Measurements from ENCODE around the gene DCDC2C. TPM values are rescaled to one million over a fixed set of nuclear protein-coding genes. Genes with fewer than 3 reads are reported as not detected.

Gene DCDC2C
- total and polyA plus RNA-seq, 2 donors from 2014 or later, result not detected

GRCh38 chr2:3870222-3870621, 166.8 kb downstream of the DCDC2C start:
- TF ChIP-seq CTCF (IDR thresholded peaks at IDR 0.05; ENCODE audit: borderline replicate concordance, extremely low read depth, insufficient read depth), result no peak
- H3K36me3 ChIP-seq (ENCODE audit: control insufficient read depth in 2 of 3, insufficient read depth in 3 of 3, low read length in 3 of 3), result no peaks in the 10 kb centered on the region
- H3K4me3 ChIP-seq (ENCODE audit: low read length in 3 of 3), result no peak overlapping the region
- H3K9ac ChIP-seq (ENCODE audit: low read length in 3 of 3), result no peak overlapping the region
- no peaks in the 10 kb centered on the region for H3K4me1 ChIP-seq (ENCODE audit: control insufficient read depth in 2 of 3, insufficient read depth in 2 of 3, low read depth in 1 of 3, low read length in 3 of 3)
- no peak for FAIRE-seq
- no peak overlapping the region for H3K27ac ChIP-seq (ENCODE audit: low read depth in 2 of 2, low read length in 2 of 2)
- no peak for DNase-seq
- no peaks in the 10 kb centered on the region for H3K9me3 ChIP-seq (ENCODE audit: control insufficient read depth in 2 of 3, insufficient read depth in 1 of 3, low read length in 3 of 3)
- no peaks in the 10 kb centered on the region for H3K27me3 ChIP-seq (ENCODE audit: control insufficient read depth, insufficient read depth, low read length)
- intact Hi-C loops (cut with DNase I), result no loop called here

GRCh38 chr2:3871002-3871401, 167.6 kb downstream of the DCDC2C start:
- no peak for FAIRE-seq
- Histone ChIP-seq H3K9ac (ENCODE audit: low read length in 3 of 3) (no peak overlapping the region), H3K27me3 (ENCODE audit: control insufficient read depth, insufficient read depth, low read length) (no peaks in the 10 kb centered on the region), H3K36me3 (ENCODE audit: control insufficient read depth in 2 of 3, insufficient read depth in 3 of 3, low read length in 3 of 3) (no peaks in the 10 kb centered on the region), H3K27ac (ENCODE audit: low read depth in 2 of 2, low read length in 2 of 2) (no peak overlapping the region), H3K9me3 (ENCODE audit: control insufficient read depth in 2 of 3, insufficient read depth in 1 of 3, low read length in 3 of 3) (no peaks in the 10 kb centered on the region), H3K4me1 (ENCODE audit: control insufficient read depth in 2 of 3, insufficient read depth in 2 of 3, low read depth in 1 of 3, low read length in 3 of 3) (no peaks in the 10 kb centered on the region), H3K4me3 (ENCODE audit: low read length in 3 of 3) (no peak overlapping the region)
- no peak for DNase-seq
- intact Hi-C loops (cut with DNase I), result no loop called here
- no peak for TF ChIP-seq CTCF (IDR thresholded peaks at IDR 0.05; ENCODE audit: borderline replicate concordance, extremely low read depth, insufficient read depth)

GRCh38 chr2:3872451-3872850, 169.1 kb downstream of the DCDC2C start:
- no peaks in the 10 kb centered on the region for H3K9me3 ChIP-seq (ENCODE audit: control insufficient read depth in 2 of 3, insufficient read depth in 1 of 3, low read length in 3 of 3)
- no peaks in the 10 kb centered on the region for H3K27me3 ChIP-seq (ENCODE audit: control insufficient read depth, insufficient read depth, low read length)
- no peaks in the 10 kb centered on the region for H3K36me3 ChIP-seq (ENCODE audit: control insufficient read depth in 2 of 3, insufficient read depth in 3 of 3, low read length in 3 of 3)
- no peaks in the 10 kb centered on the region for H3K4me1 ChIP-seq (ENCODE audit: control insufficient read depth in 2 of 3, insufficient read depth in 2 of 3, low read depth in 1 of 3, low read length in 3 of 3)
- intact Hi-C loops (cut with DNase I), result no loop called here
- no peak for DNase-seq
- no peak overlapping the region for H3K27ac ChIP-seq (ENCODE audit: low read depth in 2 of 2, low read length in 2 of 2)
- FAIRE-seq, result no peak
- no peak overlapping the region for H3K9ac ChIP-seq (ENCODE audit: low read length in 3 of 3)
- TF ChIP-seq CTCF (IDR thresholded peaks at IDR 0.05; ENCODE audit: borderline replicate concordance, extremely low read depth, insufficient read depth), result no peak
- H3K4me3 ChIP-seq (ENCODE audit: low read length in 3 of 3), result no peak overlapping the region

- intact Hi-C loops (cut with DNase I), result no loop called here
- FAIRE-seq, result no peak
Observed at GRCh38 chr2:3873899-3874298, 170.5 kb downstream of the DCDC2C start.

More at GRCh38 chr2:3873899-3874298, 170.5 kb downstream of the DCDC2C start:
- Histone ChIP-seq H3K9me3 (ENCODE audit: control insufficient read depth in 2 of 3, insufficient read depth in 1 of 3, low read length in 3 of 3) (no peaks in the 10 kb centered on the region), H3K27me3 (ENCODE audit: control insufficient read depth, insufficient read depth, low read length) (no peaks in the 10 kb centered on the region), H3K36me3 (ENCODE audit: control insufficient read depth in 2 of 3, insufficient read depth in 3 of 3, low read length in 3 of 3) (no peaks in the 10 kb centered on the region), H3K9ac (ENCODE audit: low read length in 3 of 3) (no peak overlapping the region), H3K4me3 (ENCODE audit: low read length in 3 of 3) (no peak overlapping the region), H3K4me1 (ENCODE audit: control insufficient read depth in 2 of 3, insufficient read depth in 2 of 3, low read depth in 1 of 3, low read length in 3 of 3) (no peaks in the 10 kb centered on the region), H3K27ac (ENCODE audit: low read depth in 2 of 2, low read length in 2 of 2) (no peak overlapping the region)
- no peak for TF ChIP-seq CTCF (IDR thresholded peaks at IDR 0.05; ENCODE audit: borderline replicate concordance, extremely low read depth, insufficient read depth)
- no peak for DNase-seq

All from kidney (tissue), 14 donors.